ENCODE measurements around the gene PXDN. TPM values are rescaled to one million over a fixed set of nuclear protein-coding genes. Genes with fewer than 3 reads are reported as not detected.
A peak's percentile ranks its signal among the peaks of the same experiment; 100 is the strongest.
"Not testable (repeated sequence)": the region's sequence is repeated elsewhere in the genome, so short reads cannot be mapped to it uniquely, and the experiment has no call there.

Gene PXDN
- total RNA-seq, 1 donor from 2014 or later: 27.5 TPM

DNA sequence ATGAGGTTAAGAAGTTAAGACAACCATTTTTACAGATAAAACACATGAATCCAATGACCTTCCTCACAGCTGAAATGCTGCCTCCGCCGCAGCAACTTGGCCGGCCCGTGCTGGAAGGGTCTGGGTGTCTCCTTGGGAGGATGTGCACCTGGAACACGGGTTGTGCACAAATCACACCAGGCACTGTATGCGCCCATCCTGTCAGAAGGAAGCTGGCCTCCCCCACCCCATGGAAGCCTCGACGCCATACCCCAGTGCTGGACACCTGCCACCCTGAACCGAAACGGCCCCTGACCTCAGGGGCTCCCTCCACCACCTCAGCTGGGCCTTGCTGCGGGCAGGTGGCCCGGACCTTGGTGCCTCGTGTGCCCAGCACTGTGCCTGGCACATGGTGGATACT is 111.8 kb downstream of the PXDN start:
- intact Hi-C loops (cut with DNase I): no loop called here

GRCh38 chr2:1632002-1632348 is 112.3 kb downstream of the PXDN start:
- intact Hi-C loops (cut with DNase I): no loop called here
- DNase-seq (ENCODE audit: low spot score): peak; percentile 65

More for the DNA sequence above, 111.8 kb downstream of the PXDN start:
- peak; percentile 59 for DNase-seq (ENCODE audit: low spot score)

DNA sequence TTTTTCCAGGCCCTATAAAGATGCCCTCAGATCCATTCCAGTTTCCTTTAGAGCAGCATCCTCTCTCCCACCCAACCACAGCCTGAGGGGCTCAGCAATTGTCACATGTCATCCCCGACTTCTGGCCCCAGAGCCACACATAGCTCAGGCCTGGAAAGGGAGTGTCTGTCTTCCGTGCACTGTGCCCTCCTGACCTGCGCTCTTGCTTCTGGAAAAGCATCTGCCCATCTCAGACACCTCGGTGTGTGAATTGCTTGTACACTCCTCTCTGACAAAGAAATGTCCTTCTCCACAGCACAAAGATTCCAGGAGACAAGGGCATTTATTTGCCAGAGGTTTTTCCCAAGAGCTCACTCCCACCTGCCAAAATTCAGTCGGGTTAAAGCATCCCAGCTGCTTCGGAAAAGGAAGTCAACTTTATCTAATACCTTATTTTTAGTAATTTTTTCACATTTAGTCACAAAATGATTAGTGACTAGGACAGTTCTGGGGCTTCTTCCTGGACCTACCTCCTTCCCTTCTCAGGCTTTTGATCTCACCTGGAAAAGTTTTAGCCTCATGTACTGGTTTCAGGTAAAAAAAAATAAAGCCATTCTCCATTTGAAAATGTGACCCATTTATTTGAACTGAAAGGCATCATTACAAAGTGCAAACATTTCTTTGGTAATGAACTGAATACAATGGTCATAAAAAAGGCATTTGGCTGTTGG is 112.9 kb downstream of the PXDN start:
- peak; percentile 22 for DNase-seq (ENCODE audit: low spot score)
- intact Hi-C loops (cut with DNase I): no loop called here

GRCh38 chr2:1628893-1629292 is 115.4 kb downstream of the PXDN start:
- no peak for DNase-seq (ENCODE audit: low spot score)
- intact Hi-C loops (cut with DNase I): loop anchor here (10.0 kb wide), 1 partner anchor 426 kb away; no protein-coding TSS in a partner anchor

DNA sequence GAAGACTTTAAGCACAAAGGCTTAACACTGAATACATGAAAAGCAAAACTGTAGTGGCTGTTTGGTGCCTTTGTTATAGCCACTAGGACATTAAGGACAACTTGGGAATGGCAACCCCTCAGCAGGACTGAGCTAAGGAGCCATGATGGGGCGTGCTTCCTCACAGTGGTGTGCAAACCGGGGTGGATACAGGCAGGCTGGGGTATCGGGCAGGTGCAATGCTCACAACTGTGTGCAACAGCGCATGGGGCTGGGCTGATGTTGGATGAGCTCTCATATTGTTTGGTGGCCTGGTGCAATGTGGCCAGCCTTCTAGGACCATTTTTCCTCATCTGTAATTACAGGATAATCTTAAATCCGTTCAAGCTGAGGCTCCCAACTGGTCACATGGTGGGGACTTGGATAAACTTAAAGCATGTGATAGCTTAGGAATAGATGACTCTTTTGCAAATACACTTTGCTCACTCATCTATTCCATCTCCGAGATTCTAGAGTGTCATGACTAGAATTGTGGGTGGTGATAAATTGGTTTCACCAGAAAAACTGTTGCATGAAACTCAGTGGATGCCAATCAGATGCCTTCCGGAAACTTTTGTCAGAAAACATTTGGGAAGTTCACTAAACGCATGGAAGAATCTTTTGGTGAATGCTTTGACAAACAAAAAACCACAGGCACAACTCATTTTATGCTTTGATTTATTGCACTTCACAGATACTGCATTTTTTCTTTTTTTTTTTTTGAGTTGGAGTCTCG is 116.5 kb downstream of the PXDN start:
- intact Hi-C loops (cut with DNase I): loop anchor here (10.0 kb wide), 1 partner anchor 427 kb away; no protein-coding TSS in a partner anchor
- DNase-seq (ENCODE audit: low spot score): peak; percentile 56

DNA sequence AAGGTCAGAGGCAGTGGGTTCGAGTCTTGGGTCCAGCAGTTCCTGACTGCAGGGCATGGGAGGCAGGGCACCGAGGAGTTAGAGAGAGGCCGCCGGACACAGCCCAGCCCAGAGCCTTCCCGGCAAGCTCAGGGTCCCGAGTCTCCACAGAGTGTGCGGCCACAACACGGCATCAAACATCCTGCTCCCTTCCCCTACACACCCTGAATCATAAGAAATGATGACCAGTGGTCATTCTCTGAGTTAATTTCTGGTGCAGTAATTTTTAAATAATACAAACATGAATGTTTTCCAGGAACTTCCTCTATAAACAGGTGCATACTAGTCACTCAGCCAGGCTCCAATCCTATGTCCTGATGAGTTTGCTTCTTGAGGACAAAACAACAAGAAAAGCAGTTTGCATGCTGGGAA is 118.0 kb downstream of the PXDN start:
- peak; percentile 68 for DNase-seq (ENCODE audit: low spot score)

DNA sequence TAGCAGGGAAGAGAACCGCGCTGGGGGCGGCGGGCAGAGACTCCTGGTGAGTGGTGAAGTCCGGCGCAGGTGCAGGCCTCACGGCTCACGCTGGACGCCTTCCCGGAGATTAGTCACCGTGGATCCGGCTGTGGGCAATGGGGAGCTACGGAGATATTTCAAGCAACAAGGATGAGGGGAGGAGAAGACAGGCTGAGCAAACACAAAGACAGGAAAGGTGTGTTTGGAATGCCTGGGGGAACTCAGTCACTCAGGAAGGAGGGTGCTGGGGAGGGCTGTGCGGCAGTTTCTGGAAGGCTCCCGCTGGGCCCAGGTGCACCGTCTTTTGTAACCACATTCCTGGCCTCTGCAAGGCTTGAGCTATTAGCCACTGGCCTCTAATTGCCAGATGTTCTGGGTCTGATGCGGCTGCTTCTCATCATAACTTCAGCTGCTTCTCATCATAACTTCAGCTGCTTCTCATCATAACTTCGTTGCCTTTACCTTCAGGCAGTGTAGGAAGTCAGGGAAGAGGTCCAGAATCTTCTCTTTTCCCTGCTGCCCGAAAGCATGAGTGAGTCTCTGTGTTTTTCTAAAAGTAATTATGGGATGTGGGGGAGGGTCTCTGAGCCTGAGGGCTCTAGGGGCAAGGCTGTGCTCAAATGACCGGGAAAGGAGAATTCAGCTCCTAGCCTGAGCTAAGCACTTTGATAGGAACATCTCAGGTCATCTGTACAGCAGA is 118.9 kb downstream of the PXDN start:
- peak; percentile 77 for DNase-seq (ENCODE audit: low spot score)
- intact Hi-C loops (cut with DNase I): loop anchor here (10.0 kb wide), 1 partner anchor 429 kb away; no protein-coding TSS in a partner anchor

More for the DNA sequence above, 118.0 kb downstream of the PXDN start:
- intact Hi-C loops (cut with DNase I): loop anchor here (10.0 kb wide), 1 partner anchor 429 kb away; no protein-coding TSS in a partner anchor

DNA sequence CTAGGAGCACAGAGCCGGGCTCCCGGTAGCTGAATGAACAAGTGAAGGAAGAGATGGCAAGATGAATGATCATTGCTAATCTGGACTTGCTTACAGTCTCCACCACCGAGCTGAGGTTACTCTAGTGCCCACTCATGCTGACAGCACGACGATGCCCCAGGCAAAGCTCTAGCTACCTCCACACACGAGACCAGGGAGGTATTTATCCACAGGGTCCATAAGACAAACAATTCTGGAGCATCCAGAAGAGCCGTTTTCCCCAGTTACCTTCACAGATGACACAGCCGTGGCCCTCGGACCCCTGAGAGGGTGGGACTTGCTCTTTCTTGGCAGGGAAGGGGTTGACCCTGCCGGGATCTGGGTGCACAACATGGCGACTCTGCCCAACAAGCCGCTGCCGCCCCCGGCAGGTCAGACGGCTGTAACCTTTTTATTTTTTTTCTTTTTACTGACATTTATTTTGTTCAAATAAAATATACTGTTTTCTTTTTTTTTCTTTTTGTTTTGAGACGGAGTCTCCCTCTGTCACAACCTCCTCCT is 120.3 kb downstream of the PXDN start:
- intact Hi-C loops (cut with DNase I): loop anchor here (10.0 kb wide), 1 partner anchor 431 kb away; no protein-coding TSS in a partner anchor
- DNase-seq (ENCODE audit: low spot score): peak; percentile 27

DNA sequence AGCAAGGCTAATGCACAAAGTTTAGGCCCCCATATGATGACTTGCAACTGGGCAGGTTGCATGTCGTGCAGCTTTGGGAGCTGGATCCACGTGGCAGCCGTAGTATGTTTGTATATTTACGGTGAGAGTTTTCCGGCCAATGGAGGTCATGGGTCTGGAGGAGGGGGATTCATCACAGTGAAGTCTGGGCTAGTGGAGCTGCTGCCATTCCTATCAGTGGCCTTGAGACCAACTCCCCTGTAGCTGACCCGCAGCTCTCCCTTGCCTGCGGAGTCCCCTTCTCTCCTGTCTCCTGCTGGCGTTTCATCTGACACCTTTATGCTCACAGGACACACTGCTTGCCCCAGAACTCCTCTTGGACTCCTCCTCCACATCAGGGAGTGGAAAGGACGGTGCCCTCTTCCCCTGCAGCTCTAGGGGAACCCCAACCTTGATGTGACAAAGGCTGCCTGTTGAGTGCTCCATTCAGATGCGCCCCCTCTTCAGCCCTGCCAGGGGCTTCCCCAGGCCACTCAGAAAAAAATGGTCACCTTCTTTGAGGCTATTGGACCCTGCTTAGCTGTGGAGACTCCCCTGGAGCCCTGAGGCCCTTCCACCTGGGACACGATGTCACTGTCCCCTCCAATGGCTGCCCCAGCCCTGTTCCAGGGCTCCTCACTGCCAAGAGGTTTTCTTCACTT is 121.7 kb downstream of the PXDN start:
- intact Hi-C loops (cut with DNase I): loop anchor here (10.0 kb wide), 1 partner anchor 432 kb away; no protein-coding TSS in a partner anchor
- peak; percentile 66 for DNase-seq (ENCODE audit: low spot score)

DNA sequence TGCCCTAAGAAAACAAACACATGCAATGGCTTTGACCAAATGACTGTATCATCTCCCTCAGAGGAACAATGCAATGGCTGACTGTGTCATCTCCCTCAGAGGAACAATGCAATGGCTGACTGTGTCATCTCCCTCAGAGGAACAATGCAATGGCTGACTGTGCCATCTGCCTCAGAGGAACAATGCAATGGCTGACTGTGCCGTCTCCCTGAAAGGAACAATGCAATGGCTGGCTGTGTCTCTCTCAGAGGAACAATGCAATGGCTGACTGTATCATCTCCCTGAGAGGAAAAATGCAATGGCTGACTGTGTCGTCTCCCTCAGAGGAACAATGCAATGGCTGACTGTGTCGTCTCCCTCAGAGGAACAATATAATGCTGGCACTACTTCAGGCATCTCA is 122.3 kb downstream of the PXDN start:
- DNase-seq (ENCODE audit: low spot score): not testable (repeated sequence)
- intact Hi-C loops (cut with DNase I): loop anchor here (10.0 kb wide), 1 partner anchor 433 kb away; no protein-coding TSS in a partner anchor

DNA sequence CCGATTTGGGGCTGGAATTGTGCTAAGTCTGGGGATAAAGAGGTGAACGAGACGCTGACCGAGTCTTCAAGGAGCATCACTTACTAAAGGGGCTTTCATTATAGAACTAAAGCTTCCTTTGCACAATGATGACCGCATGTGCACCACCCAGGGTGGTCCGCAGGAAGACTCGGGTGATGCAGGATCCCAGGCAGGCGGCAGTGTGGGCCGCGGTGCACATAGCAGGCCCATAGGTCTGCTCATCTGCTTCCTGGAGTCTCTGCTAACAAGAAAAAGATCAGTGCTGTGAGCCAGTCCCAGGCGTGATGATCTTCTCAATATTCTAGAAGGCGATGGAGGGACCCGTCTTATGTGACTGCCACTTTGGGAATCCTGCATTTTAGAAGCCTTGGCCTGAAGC is 122.8 kb downstream of the PXDN start:
- intact Hi-C loops (cut with DNase I): loop anchor here (10.0 kb wide), 1 partner anchor 433 kb away; no protein-coding TSS in a partner anchor
- DNase-seq (ENCODE audit: low spot score): no peak

DNA sequence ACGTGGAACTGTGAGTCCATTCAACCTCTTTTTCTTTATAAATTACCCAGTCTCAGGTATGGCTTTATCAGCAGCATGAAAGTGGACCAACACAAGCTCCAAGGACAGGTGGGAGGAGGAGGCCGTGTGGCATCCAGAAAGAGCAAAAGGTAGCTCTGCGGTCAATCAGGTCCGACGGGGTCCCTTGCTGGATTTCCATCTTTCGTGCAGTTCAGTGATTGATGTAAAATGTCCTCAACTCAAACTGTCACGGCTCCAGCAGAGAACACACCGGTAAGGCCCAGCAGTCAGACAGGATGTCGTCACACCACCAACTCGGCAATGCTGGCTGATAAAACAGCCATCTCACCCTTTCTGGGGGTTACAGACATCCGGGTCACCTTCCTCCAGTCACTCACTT is 123.3 kb downstream of the PXDN start:
- intact Hi-C loops (cut with DNase I): loop anchor here (10.0 kb wide), 1 partner anchor 434 kb away; no protein-coding TSS in a partner anchor
- peak; percentile 56 for DNase-seq (ENCODE audit: low spot score)

DNA sequence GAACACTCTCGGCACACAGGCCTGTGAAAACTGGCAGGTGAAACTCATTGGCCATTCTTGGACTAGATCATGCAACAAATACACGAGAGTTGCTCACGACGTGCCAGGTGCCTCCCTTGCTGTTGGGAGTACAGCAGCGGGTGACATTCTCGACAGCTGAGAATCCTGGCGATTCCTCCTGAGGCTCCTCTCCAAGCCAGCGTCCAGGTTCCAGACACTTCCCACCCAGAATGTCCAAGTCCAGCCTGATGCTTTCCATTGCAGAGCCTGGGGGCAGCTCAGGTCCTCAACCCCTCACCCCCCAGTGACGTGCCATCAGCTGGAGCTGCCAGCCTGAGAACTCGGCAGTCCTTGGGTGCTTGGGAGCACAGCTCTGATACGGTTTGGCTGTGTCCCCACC is 124.2 kb downstream of the PXDN start:
- intact Hi-C loops (cut with DNase I): loop anchor here (10.0 kb wide), 1 partner anchor 435 kb away; no protein-coding TSS in a partner anchor
- DNase-seq (ENCODE audit: low spot score): peak; percentile 68

- peak; percentile 39 for DNase-seq (ENCODE audit: low spot score)
- intact Hi-C loops (cut with DNase I): no loop called here
Measured at GRCh38 chr2:1619556-1619955, 124.8 kb downstream of the PXDN start.

- DNase-seq (ENCODE audit: low spot score): peak; percentile 9
- intact Hi-C loops (cut with DNase I): no loop called here
Measured at GRCh38 chr2:1618974-1619373, 125.3 kb downstream of the PXDN start.

DNA sequence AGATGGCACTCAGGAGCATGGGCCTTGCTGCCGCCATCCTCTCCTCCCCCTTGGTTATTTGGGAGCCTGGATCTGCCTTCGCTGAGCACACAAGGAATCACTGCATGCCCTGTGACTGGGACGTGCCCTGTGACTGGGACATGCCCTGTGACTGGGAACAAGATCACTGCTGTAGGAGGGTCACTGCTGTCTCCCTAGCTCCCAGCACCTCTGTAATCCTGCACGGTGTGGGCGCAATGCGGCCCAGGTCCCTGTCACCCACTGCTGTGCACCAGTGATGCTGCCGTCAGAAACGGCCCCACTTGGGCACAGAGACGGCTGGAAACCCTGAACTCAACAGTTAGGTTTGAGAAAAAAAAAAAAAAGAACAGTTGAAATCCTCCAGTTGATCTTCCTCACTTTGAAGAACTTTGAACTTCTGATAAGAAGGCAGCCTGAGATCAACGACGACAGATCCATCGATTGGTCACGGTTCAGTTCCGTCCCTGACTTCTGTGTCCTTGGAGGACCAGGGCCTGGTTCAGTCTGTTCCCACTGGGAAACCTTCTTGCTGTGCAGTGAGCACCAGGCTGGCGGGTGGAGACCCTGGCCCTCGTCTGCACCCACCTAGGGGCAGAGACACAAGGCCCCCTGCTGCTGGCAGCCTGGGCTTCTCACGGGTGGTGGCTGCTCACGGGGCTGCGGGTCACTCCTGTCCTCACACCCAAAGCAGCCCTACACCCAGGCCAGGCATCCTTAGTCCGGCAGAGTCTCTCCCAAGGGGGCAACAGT is 125.9 kb downstream of the PXDN start:
- peak; percentile 68 for DNase-seq (ENCODE audit: low spot score)
- intact Hi-C loops (cut with DNase I): no loop called here

- intact Hi-C loops (cut with DNase I): no loop called here
- DNase-seq (ENCODE audit: low spot score): peak; percentile 71
Measured at GRCh38 chr2:1617425-1618021, 126.8 kb downstream of the PXDN start.

GRCh38 chr2:1614564-1614963 is 129.8 kb downstream of the PXDN start:
- intact Hi-C loops (cut with DNase I): no loop called here
- peak; percentile 15 for DNase-seq (ENCODE audit: low spot score)
